Skeletal muscle tissue (tissue), 4 donors: ENCODE measurements around the gene TMEM79. TPM values are rescaled to one million over a fixed set of nuclear protein-coding genes. Genes with fewer than 3 reads are reported as not detected.

Source experiments
- H3K27ac ChIP-seq: one replicate; pipeline ENCODE4 v1.7.0; 2013; ENCODE audit warnings: mild to moderate bottlenecking, low read depth, low read length, inconsistent platforms
- H3K27me3 ChIP-seq, 3 donors: one replicate each; pipeline ENCODE4 v1.7.0; 2013; ENCODE audit warnings: low read length in 3 of 3; ENCODE audit not compliant: control insufficient read depth in 3 of 3, insufficient read depth in 3 of 3
- H3K36me3 ChIP-seq, 3 donors: one replicate each; pipeline ENCODE4 v1.7.0; 2013; ENCODE audit warnings: low read length in 3 of 3; ENCODE audit not compliant: control insufficient read depth in 3 of 3, insufficient read depth in 3 of 3
- H3K4me1 ChIP-seq, 3 donors: one replicate each; pipeline ENCODE4 v1.7.0; 2013; ENCODE audit warnings: low read length in 3 of 3, mild to moderate bottlenecking in 3 of 3; ENCODE audit not compliant: control insufficient read depth in 3 of 3, insufficient read depth in 3 of 3
- H3K4me3 ChIP-seq, 3 donors: one replicate each; pipeline ENCODE4 v1.7.0; 2013; ENCODE audit warnings: low read length in 3 of 3
- H3K9ac ChIP-seq, 3 donors: one replicate each; pipeline ENCODE4 v1.7.0; 2013; ENCODE audit warnings: low read length in 3 of 3, mild to moderate bottlenecking in 3 of 3, moderate library complexity in 2 of 3, low read depth in 1 of 3
- H3K9me3 ChIP-seq, 3 donors: one replicate each; pipeline ENCODE4 v1.7.0; 2013; ENCODE audit warnings: low read length in 3 of 3; ENCODE audit not compliant: control insufficient read depth in 3 of 3
- total RNA-seq: library from RNA; depleted of rRNA; stranded (reverse); fragments of >200 nt; gene quantifications from one replicate; pipeline ENCODE4 v1.2.3, GENCODE V29; 2014
- donor health status: Osteomylitis.

TMEM79 gene
- 4.2 TPM for total RNA-seq

GRCh38 chr1:156284112-156284511 is at the start of gene TMEM79:
Gene TMEM79 (plus strand): TSS chr1:156284325. CDS start chr1:156285227, 902 bp downstream.
- peaks cover 6 to 10% (median 7%) of the 10 kb centered on the region in 3 donors for H3K36me3 ChIP-seq
- H3K9me3 ChIP-seq, result no peaks in the 10 kb centered on the region
- H3K9ac ChIP-seq, result peak within 1 kb of the TSS; percentile 86 to 94 (median 94)
- peak within 1 kb of the TSS; percentile 87 to 94 (median 93) for H3K4me3 ChIP-seq
- H3K27ac ChIP-seq, result peak within 1 kb of the TSS; percentile 92
- H3K4me1 ChIP-seq, result peaks cover 29 to 43% (median 33%) of the 10 kb centered on the region in 3 donors
- H3K27me3 ChIP-seq, result no peaks in the 10 kb centered on the region

GRCh38 chr1:156236164-156236563 is 48.0 kb upstream of the TMEM79 start:
- peaks cover 0 to under 1% (median 0%) of the 10 kb centered on the region in 3 donors for H3K27me3 ChIP-seq
- H3K27ac ChIP-seq, result no peak overlapping the region
- H3K9ac ChIP-seq, result no peak overlapping the region
- H3K36me3 ChIP-seq, result peaks cover 52 to 60% (median 56%) of the 10 kb centered on the region in 3 donors
- no peaks in the 10 kb centered on the region for H3K9me3 ChIP-seq
- H3K4me1 ChIP-seq, result peaks cover 0 to 6% (median 0%) of the 10 kb centered on the region in 3 donors
- H3K4me3 ChIP-seq, result no peak overlapping the region

GRCh38 chr1:156238248-156238647 is 45.9 kb upstream of the TMEM79 start:
- Histone ChIP-seq H3K4me3 (no peak overlapping the region), H3K9me3 (no peaks in the 10 kb centered on the region), H3K36me3 (peaks cover 50 to 64% (median 54%) of the 10 kb centered on the region in 3 donors), H3K9ac (no peak overlapping the region), H3K27me3 (peaks cover 0 to 3% (median 0%) of the 10 kb centered on the region in 3 donors), H3K4me1 (no peaks in the 10 kb centered on the region), H3K27ac (no peak overlapping the region)

- H3K27me3 ChIP-seq, result peaks cover 19 to 24% (median 23%) of the 10 kb centered on the region in 3 donors
- H3K36me3 ChIP-seq, result peaks cover 37 to 47% (median 38%) of the 10 kb centered on the region in 3 donors
- peaks cover 10 to 11% (median 10%) of the 10 kb centered on the region in 3 donors for H3K4me1 ChIP-seq
- no peaks in the 10 kb centered on the region for H3K9me3 ChIP-seq
- H3K9ac ChIP-seq, result no peak overlapping the region
- H3K27ac ChIP-seq, result no peak overlapping the region
- H3K4me3 ChIP-seq, result no peak overlapping the region
Measured at GRCh38 chr1:156241311-156241811, 42.8 kb upstream of the TMEM79 start.

GRCh38 chr1:156241926-156242325 is 42.2 kb upstream of the TMEM79 start, which contains the start of gene BGLAP:
Gene BGLAP (plus strand): TSS chr1:156242184. CDS start chr1:156242232, 48 bp downstream.
- Histone ChIP-seq H3K9ac (no peak within 1 kb of the TSS), H3K4me1 (peaks cover 11 to 14% (median 14%) of the 10 kb centered on the region in 3 donors), H3K4me3 (no peak within 1 kb of the TSS), H3K36me3 (peaks cover 31 to 42% (median 32%) of the 10 kb centered on the region in 3 donors), H3K27ac (no peak within 1 kb of the TSS), H3K9me3 (no peaks in the 10 kb centered on the region), H3K27me3 (peaks cover 19 to 30% (median 28%) of the 10 kb centered on the region in 3 donors)

GRCh38 chr1:156242738-156243137 is 41.4 kb upstream of the TMEM79 start:
- Histone ChIP-seq H3K27ac (no peak overlapping the region), H3K27me3 (peaks cover 19 to 31% (median 28%) of the 10 kb centered on the region in 3 donors), H3K4me1 (peaks cover 16 to 23% (median 20%) of the 10 kb centered on the region in 3 donors), H3K36me3 (peaks cover 27 to 36% (median 27%) of the 10 kb centered on the region in 3 donors), H3K9ac (no peak overlapping the region), H3K9me3 (no peaks in the 10 kb centered on the region), H3K4me3 (no peak overlapping the region)

- Histone ChIP-seq H3K27me3 (peaks cover 19 to 31% (median 28%) of the 10 kb centered on the region in 3 donors), H3K4me3 (no peak overlapping the region), H3K27ac (no peak overlapping the region), H3K36me3 (peaks cover 15 to 22% (median 16%) of the 10 kb centered on the region in 3 donors), H3K4me1 (peaks cover 21 to 28% (median 22%) of the 10 kb centered on the region in 3 donors), H3K9ac (no peak overlapping the region), H3K9me3 (no peaks in the 10 kb centered on the region)
Measured at GRCh38 chr1:156244126-156244525, 40.0 kb upstream of the TMEM79 start.

- H3K4me1 ChIP-seq, result peaks cover 21 to 28% (median 22%) of the 10 kb centered on the region in 3 donors
- peaks cover 19 to 31% (median 28%) of the 10 kb centered on the region in 3 donors for H3K27me3 ChIP-seq
- peaks cover 13 to 20% (median 15%) of the 10 kb centered on the region in 3 donors for H3K36me3 ChIP-seq
- no peaks in the 10 kb centered on the region for H3K9me3 ChIP-seq
- H3K27ac ChIP-seq, result no peak overlapping the region
- H3K4me3 ChIP-seq, result no peak overlapping the region
- H3K9ac ChIP-seq, result no peak overlapping the region
Measured at GRCh38 chr1:156244712-156245111, 39.4 kb upstream of the TMEM79 start.

- Histone ChIP-seq H3K27ac (no peak overlapping the region), H3K9me3 (no peaks in the 10 kb centered on the region), H3K4me1 (peaks cover 21 to 28% (median 22%) of the 10 kb centered on the region in 3 donors), H3K36me3 (peaks cover 18 to 26% (median 19%) of the 10 kb centered on the region in 3 donors), H3K4me3 (peak overlapping the region in 1 of 3 donors; percentile 29), H3K9ac (peak overlapping the region in 1 of 3 donors; percentile 8), H3K27me3 (peaks cover 19 to 31% (median 28%) of the 10 kb centered on the region in 3 donors)
Measured at GRCh38 chr1:156245451-156246232, 38.5 kb upstream of the TMEM79 start.
